CD4-positive, alpha-beta T cell treated with Interleukin-15 for 4 hours (primary cell): ENCODE data around the gene HEMK1.

Experiments
- DNase-seq: peaks from one replicate; pipeline ENCODE4 v3.0.0-alpha.2; 2020; ENCODE audit warnings: low spot score

The HEMK1 gene

DNA sequence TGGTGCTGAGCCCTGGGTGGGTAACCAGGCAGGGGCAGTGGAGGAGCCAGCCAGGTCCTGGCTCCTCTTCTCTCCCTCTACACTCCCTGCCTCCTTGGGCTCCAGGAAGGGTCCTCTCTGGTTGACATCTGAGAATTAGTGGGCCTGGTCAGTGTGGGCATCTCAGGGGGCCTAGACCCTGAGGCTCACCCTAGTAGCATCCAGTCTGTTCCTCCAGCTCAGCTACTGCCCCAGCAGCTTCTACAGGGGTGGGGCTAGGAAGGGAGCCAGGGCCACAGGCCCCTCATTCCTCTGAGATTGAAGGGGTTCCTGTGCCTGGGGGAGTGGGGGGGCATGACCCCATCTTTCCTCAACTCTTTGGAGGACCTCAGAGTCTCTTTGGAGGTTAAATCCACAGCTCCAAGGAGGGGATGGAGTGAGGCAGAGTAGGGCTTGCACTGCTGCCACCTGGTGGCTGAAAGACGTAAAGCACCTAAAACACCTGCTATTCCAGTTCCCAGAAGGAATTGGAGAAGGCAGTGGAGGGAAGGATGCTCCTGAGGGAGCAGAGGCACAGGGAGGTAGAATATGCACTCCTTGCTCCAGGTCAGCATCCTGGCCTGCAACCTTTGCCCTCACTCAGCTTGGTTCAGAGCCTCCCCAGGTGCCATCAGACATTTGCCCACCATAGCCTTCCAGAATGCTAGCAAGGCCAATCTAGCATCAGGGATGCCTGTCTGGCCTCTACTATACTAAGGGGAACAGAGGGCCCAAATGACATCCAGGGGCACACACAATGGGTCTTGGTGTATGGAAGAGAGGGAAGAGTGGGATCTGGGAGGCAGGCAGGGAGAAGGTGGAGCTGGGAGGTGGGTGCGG lies 26.9 kb upstream of the HEMK1 start:
- peak; percentile 56 for DNase-seq

- DNase-seq, result no peak
These were observed 23.5 kb upstream of the HEMK1 start for GRCh38 chr3:50545781-50546180.

DNA sequence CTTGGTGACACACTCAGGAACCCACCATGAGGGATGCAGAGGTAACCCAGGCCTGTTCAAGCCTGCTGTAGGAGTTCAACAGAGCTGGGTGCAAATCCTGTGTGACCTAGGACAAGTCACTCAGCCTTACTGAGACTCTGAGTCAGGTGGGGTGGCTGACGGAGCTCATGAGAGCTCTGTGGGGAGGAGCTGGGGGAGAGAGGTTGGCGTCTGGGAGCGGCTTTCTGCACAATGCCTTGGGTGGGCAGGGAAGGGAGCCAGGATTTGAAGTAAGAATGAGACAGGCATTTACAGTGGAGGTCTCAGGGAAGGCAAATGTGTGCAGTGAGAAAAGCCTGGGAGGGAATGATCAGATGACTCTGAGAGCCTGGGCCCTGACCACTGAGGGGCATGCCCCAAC lies 20.1 kb upstream of the HEMK1 start:
- no peak for DNase-seq

- peak; percentile 60 for DNase-seq
These were observed 19.1 kb upstream of the HEMK1 start for GRCh38 chr3:50550079-50550736.

DNA sequence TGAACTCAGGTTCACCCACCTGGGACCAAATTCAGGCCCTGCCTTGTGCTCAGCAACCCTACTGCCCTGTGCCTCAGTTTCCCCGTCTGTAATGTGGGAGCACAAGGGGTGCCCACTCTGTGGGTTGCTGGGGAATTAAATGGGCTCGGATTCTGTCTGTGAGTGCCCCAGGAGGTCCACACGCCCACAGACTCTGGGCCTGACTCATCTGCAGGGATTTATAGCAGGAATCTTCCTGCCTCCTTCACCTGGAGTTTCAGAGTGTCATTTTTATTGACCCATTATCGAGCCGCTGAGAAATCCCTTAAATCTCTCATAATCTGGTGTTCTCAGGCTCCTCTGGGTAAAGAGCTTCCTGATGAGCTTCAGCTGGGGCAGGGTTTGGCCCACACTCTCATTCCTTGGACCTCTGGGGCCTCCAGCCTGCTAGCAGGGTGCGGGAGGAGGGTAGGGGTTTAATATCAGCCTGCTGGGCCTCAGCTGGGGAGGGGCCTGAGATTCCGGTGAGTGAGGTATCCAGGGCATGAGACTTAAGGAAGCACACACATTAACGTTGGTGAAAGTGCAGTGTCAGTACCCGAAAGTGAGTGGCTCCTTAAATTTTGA lies 18.2 kb upstream of the HEMK1 start:
- no peak for DNase-seq

GRCh38 chr3:50551681-50552435 lies 17.5 kb upstream of the HEMK1 start:
- no peak for DNase-seq

DNA sequence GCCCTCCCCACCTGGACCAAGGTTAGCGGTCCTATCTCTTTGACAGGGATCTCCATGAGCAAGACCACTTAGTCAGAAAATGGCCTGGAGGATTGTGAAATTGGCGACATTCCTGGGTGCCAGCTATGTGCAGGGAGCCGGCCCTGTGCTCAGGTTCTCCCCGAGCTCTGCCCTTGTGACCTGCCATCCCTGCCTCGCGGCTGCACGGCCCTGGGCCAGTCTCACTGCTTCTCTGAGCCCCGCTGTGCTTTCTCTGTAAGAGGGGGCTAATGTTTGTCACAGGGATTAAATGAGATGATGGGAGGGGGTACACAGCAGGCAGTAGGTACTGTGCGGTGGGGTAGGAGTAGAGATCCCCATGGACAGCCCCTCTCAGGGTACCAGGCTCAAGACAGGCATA lies 16.7 kb upstream of the HEMK1 start:
- no peak for DNase-seq

- no peak for DNase-seq
These were observed 14.8 kb upstream of the HEMK1 start for GRCh38 chr3:50554553-50554952.

DNA sequence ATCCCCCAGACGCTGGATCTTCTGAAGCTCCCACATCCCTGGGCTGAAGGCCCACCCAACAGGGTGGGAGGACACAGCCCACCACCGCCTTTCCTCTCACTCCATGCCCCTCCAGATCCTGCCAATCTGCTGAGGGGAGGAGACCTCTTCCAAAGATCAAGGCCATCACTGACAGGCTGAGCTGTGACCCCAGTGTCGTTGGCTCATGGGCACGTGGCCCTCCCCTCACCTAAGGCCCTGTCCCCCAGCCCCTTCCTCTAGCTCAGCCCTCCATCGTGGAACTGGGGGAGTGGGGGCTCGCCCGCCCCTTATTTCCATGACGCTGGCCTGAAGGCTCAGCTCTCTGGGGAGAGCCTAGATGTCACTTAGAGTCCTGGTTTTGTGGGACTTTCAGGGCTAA lies 12.2 kb upstream of the HEMK1 start:
- no peak for DNase-seq

- DNase-seq, result no peak
These were observed 11.4 kb upstream of the HEMK1 start for GRCh38 chr3:50557915-50558314.

DNA sequence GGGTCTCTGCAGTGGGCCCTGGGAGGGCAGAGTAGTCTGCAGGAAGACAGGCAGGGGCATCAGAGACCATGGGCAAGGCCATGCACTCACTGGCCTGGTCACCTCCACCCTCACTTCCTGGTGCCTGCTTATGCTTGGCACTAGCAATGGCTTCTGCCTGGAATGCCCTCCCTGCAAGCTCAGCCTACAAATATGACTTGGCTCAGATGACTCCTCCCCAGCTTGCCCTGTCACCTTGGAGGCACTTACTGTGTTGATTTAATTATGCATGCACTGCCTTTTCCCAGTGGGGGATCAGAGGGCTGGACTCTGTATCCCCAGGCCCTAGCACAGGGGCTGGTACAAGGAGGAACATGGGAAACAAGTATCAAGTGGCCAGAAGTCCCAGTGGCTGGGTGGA lies 9.6 kb upstream of the HEMK1 start:
- DNase-seq, result no peak

DNA sequence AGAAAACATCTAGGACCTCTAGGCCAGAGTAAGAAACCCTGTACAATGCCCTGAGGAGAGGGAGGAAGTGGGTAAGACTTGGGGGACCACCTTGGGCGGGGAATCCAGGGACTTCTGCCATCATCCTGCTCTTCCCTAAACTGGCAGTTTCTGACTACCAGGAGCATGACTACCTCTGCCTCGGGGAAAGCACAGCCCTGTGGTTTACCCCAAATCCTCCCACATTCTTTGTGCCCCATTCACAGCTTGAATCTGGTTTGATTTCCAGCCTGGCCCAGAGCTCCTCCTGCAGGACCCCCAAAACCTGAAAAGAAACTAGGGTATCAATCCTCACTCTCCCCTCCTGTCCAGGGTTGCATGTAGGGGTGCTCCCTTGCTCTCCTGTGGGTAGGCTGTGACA lies 6.5 kb upstream of the HEMK1 start:
- no peak for DNase-seq

DNA sequence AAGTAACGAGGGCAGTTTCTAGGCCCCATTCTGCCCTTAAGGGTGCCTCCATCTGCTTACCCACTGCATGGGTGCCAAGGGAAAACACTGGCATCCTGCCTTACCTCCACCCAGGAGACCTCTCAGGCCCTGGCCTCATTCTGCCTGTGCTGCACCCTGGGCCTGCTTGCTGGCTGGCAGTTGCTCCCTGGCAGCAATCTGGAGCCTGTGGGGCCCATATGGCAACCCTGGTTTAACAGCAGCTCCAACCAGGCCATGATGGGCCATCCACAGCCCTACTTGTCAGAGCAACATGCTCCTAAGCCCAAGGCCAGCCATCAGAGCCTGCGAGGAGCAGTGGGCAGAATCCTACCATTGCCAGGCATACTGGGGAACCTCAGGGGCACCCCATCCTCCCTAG lies 5.5 kb upstream of the HEMK1 start:
- DNase-seq, result no peak

- DNase-seq, result no peak
These were observed 5.0 kb upstream of the HEMK1 start for GRCh38 chr3:50564321-50564720.

DNA sequence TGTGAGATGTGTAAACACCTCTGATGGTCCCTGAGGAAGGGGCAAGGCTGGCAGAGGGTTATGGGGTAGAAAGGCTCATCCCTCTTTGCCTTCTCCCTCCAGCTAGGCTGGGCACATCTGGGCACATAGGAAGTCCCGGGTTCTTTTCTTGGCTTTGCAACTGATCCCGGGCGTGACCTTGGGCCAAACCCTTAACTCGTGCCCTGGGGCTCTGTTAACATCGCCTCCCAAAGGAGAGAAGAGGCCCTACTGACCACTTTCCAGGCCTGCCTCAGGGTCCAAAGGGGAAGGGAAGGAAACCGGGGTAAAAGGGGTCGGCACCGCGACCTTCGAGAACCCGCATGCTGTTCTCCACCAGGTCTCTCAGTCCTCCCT lies 2.3 kb upstream of the HEMK1 start:
- DNase-seq, result no peak

DNA sequence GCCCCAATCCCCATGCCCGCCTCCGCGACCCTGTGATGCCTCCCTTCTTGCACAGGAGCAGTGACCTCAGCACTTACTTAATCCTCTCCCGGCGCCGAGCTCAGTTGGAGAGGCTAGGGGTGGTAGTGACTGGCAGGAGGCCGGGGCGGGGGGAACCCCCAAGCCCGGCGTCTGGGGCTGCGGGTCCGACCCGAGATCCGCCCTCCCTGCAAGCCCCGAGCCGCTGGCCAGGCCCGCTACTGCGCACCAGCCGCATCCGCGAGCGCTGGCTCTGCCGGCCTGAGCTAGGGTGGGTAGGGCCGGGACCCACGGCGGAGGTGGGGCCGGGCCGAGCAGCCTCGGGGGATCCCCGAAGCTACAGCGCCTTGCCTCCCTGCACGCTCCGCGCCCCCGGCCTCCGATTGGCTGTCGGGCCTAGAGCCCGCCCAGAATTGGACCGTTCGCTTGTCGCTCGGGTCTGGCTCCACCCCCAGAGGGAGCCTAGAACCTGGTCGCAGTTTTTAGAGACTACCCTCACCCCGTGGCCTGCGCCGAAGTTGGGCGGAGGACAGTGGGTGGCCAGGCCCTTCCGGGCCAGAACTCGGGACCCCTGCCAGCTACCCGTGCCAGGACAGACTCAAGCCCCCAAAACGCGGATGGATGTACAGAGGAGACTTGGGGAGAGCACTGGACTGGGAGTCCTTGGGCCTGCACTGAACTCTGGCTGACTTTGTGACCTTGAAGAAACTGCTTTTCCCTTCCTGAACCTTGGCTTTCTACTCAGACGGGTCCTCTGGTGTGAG lies 1.7 kb upstream of the HEMK1 start, which contains the start of gene C3orf18:
Gene C3orf18, minus strand, starts transcription at position 362 of the 782 bp plus-strand sequence. CDS start 2,048 bp downstream, outside the sequence.
- DNase-seq, result peak; percentile 97

- DNase-seq, result no peak
These were observed 1.4 kb downstream of the HEMK1 start for GRCh38 chr3:50570508-50571279.

- DNase-seq, result no peak
These were observed 2.2 kb downstream of the HEMK1 start for GRCh38 chr3:50571486-50571885.

DNA sequence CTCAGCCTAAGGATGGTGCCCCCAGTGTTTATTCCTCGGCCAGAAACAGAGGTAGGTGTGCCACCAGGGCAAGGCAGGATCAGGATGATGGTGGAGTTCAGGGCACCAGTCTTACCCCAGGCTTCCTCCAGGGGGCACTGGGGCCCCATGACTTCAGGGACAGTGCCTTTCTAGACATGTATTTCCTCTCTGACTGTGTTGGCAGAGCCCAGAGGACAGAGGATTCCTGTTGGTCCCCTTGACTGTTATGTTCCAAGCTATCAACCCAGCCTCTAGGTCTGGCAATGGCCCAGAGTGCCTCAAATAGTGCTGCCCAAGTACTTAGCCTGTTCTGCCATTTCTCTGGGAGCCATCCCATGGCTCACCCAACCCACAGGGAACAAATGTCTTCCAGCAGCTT lies 2.8 kb downstream of the HEMK1 start:
- DNase-seq, result peak; percentile 90

GRCh38 chr3:50572801-50573371 lies 3.6 kb downstream of the HEMK1 start:
- peak; percentile 83 for DNase-seq
